GM19455 (cell line): ENCODE data around the gene PPP2R2C.

ENCODE experiments used
- ATAC-seq: cut with Tn5 transposase; IDR thresholded peaks from one replicate; pipeline ENCODE4 v1.9.1; 2021; ENCODE audit not compliant: unreplicated experiment

PPP2R2C gene

DNA sequence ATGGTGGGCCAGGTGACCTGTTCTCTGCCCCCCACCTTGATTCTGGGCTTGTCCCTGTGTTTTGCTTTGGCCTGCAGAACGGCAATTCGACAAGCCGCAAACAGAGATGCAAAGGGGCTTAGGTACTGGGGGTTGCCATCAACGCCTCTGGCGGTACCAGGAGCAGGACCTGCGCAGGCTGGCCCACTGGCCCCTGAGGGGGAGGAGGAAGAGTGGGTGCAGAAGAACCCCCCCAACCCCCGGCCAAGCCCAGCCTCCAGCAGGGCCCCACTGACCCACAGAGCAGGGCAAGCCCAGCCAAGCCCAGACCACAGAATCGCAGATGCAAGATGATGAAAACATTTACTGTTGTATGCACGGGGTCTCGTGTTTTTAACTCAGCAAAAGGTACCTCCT, 89.4 kb downstream of the PPP2R2C start:
- no peak for ATAC-seq

DNA sequence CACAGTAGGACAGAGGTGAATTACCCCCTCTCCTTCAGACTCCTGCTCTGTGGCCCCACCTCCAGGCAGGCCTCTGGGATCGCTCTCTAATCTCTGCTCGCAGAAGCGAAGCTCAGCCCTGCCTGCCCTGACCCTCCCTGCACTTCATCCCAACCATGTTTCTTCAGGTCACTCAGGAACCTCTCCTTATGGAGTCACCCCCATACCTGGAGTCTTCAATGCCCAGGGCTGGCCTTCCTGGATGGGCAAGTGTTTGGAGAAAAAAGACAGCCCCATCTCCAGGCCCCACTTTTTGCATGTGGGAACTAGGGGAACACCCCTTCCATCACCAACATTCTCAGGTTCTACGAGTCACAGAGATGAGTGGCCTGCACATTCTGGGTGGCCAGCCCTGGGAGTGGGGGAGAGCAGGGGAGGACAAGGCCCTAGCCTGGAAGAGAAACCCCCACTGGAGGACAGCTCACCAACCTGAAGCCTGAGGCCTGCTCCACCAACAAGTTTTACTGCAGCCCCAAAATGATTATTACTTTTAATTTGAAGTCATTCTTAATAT, 90.8 kb downstream of the PPP2R2C start:
- no peak for ATAC-seq

DNA sequence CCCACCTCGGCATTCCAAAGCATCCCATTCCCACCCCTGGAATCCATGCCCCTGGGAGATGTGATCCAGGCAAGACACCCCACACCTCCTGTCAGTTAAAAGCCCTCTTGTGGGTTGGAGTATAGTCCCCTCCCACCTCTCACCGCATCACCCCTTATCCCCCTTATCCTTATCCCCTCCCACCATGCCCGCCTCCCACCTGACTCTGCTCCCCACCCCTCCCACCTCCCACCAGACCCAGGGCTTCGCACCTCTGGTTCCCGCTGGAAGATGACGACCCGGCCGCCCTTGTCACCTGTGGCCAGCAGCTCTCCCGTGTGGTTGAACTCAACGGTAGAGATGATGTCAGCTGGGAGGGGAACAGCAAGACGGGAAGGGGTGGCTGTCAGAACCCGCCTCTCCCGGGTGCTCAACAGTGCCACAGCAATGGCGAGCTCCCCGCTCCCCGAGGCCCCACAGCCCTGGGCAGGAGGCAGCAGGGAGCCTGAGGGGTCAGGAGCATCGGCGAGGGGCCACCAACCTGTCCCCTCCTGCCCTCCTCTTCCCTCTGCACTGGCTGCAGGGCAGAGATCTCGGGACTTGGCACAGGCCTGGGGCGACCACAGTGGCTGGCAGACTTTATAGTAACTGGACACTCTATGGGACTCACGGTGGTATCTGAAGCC, 91.5 kb downstream of the PPP2R2C start:
- no peak for ATAC-seq

- ATAC-seq, result no peak
Measured at GRCh38 chr4:6379767-6380745, 92.4 kb downstream of the PPP2R2C start.

DNA sequence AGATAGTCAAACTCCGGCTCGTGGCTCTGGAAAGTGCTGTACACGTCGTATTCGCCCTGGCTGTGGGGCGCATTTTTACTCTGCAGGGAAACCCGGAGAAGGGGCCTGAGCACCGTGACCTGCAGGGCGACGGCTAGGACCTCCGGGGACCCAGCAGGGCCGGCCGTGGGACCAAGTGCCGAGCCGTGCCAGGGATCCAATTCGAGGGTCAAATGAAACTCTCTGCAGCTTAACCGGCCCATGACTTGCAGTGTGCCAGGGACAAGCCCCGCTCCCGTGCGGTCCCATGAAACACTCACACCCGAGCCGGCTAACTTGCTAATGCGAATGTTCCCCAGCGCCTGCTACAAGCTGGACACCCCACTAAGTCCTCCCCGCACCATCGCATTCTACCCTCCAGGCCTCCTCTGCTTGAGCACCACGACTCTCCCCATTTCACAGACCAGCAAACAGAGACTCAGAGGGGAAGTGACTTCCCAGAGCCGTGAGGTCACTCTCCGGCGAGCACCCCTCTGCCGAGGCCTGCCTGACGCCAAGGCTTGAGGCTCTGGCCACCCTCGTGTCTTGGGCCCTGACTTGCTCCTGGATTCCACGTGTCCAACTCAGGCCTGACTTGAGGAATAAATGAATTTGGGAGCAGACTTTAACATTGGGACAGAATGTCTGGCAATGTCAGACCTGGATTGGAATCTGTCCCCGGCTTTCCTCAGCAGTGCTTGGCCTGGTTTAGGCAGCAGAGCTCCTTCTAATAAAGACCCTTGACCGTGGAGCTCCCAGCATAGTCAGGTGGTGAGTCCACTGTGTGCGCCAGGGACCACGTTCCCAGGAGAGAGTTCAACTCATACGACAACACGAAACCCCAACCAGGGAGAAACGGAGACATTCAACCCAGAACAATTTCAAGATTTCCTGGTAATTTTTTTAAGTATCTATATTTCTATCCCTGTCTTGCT, 93.6 kb downstream of the PPP2R2C start:
- no peak for ATAC-seq

- no peak for ATAC-seq
Measured at GRCh38 chr4:6377626-6378492, 94.6 kb downstream of the PPP2R2C start.

GRCh38 chr4:6375620-6376295, 96.7 kb downstream of the PPP2R2C start:
- no peak for ATAC-seq

DNA sequence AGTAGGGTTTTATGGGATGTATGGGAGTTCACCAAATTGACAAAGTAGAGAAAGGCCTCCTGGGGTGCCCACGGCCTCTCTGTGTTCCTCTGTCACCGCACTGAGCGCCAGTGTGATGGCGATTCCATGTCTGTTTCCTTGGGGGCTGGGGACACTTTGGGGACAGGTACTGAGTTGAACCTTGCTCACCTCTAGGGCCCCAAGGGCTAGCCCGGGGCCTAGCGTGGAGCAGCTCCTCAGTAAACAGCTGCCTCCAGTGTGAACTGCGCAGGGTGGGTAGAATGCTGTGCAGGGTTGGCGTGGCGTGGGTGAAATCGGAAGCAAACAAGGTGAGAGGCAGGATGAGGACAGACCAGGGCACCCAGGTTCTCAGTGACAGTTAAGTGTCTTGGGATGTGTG, 97.8 kb downstream of the PPP2R2C start:
- no peak for ATAC-seq

DNA sequence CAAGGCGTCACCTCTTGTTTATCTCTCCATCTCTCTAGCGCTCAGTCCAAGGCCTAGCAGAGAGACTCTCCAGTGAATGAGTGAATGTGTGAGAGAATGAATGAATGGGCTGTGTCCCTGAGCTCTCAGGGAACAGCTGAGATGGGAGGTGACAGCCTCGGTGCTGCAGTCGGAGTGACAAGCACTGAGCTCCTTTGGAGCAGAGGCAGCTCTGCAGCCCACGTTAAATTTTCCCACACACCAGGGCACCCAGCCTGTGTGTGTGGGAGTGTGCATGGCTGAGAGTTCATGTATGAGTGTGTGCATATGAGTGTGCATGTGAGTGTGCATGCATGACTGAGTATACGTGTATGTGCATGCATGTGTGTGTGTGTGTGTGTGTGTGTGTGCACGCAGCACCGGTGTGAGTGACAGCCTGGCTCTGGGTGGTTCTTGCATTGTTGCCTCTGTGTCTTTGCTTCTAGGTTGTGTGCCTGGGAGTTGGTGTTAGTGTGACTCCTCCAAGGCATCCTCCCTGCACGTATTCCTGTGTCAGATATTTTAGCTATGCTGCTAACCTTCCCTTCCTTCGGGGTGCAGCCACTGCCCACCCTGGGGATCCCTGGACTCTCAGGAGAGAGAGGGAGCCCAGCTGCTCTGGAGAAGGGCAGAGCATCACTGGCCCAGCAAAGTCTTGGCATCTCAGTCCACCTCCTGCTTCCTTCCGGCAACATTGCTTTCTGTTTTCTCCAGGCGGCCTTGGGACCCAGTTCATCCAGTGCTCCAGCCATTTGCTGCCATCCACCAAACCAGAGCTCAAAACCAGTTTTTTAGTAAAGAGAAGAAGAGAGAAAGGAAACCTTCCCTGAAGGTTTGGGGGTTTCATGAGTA, 98.6 kb downstream of the PPP2R2C start:
- ATAC-seq, result no peak

DNA sequence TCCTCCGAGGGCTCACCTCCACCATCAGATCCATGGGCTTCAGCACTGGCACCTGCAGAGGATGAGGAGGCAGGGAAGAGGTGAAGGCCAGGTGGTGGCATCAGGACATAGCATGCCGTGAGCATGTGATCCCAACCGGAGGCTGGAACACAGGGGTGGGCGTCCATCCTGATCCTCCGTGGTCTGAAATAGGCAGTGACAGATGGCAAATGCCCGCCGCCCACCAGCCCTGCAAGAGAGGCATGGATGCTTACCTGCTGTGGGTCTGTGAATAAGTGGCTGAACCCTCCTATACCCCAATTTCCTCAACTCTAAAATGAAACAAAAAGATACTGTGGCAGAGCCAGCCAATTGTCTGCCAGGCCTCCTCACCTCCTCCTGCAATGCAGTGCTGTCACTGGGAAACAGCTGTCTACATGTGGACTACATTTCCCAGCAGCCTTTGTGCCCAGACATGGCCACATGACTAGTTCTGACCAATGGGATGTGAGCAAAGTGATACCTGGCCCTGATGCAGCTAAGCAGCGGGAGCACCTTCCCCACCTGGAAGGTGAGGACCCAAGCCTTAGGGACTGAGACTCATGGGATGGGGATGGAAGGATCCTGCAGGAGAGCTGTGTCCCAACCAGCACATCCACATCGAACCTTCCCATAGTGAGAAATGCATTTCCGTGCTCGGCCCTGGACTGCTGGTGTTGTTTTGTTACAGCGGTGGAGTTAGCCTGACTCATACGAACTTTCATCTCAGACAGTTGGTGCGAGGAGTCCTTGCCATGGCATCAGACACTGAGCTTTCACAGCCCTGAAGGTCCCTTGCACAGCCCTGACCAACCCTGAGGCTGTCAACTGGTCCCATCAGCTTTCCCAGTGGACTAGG, 99.5 kb downstream of the PPP2R2C start:
- ATAC-seq, result no peak

GRCh38 chr4:6371812-6372211, 100.6 kb downstream of the PPP2R2C start:
- no peak for ATAC-seq

GRCh38 chr4:6371271-6371670, 101.1 kb downstream of the PPP2R2C start:
- no peak for ATAC-seq

DNA sequence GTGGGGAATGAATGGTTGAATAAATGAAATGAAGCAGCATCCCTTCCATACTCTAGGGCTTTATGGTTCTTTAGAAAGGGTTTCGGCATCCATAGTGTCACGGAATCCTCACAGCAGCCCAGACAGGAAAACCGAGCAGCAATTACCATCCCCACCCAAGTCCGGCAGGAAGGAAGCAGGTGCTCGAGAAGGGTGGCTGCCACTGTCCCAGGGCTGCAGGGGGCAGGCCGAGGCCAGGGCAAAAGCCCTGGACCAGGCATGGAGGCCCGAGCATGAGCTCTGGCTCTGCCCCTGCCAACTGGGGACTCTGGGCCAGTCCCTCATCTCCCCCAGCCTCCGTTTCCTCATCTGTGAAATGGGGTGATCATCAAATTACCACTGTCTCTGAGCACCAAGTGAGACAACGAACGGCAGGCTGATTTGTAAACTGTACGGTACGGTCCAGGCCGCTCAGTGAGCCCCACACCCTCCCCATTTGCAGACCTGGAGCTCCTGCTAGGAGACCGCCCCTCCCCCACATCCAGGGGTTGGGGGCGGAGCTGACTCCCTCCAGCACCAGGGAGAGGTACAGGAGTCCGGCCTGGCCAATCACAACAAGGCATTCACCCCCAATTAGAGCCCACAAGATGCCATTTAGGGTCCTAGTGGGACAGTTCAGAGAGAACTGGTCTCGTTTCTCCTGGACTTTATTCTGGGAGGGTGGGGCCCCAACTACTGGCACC, 102.3 kb downstream of the PPP2R2C start:
- ATAC-seq, result no peak

GRCh38 chr4:6369511-6369910, 102.9 kb downstream of the PPP2R2C start:
- no peak for ATAC-seq

DNA sequence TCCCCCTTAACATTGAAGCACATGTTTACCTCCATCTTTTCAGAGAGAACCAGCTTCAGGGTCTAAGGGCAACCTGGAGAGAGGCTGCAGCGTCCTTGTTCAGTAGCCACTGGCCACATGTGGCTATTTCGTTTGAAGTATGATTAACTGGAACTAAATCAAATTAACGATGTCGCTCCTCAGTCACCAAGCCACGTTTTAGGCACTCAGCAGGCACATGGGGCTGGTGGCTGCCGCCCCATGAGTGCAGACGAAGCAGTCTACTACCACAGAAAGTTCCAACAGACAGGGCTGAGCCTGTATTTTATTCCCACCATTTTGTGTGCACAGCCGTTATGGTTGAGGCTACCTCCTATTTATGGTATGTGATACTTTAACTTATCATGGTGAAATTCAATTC, 103.4 kb downstream of the PPP2R2C start:
- ATAC-seq, result no peak

DNA sequence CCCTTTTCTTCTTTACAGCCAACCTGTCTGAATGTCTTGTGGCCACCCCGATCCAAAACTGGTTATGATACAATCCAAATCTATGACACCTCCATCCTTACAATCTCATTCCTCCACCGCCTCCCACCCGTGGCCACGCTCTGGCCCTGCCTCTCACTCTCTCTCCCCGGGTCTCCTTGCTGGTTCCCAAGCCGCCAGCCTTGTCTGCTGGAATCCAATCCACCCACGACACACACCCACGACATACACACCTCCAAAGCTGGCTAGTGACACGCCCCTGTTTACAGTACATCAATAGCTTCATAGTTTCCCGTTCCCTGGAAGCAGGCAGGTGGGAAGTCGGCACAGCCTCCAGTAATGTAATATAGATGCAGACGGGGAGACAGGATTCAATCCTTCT, 103.8 kb downstream of the PPP2R2C start:
- no peak for ATAC-seq

GRCh38 chr4:6368096-6368495, 104.3 kb downstream of the PPP2R2C start:
- no peak for ATAC-seq
